ENCODE measurements around the gene IRX4.

Gene IRX4

DNA sequence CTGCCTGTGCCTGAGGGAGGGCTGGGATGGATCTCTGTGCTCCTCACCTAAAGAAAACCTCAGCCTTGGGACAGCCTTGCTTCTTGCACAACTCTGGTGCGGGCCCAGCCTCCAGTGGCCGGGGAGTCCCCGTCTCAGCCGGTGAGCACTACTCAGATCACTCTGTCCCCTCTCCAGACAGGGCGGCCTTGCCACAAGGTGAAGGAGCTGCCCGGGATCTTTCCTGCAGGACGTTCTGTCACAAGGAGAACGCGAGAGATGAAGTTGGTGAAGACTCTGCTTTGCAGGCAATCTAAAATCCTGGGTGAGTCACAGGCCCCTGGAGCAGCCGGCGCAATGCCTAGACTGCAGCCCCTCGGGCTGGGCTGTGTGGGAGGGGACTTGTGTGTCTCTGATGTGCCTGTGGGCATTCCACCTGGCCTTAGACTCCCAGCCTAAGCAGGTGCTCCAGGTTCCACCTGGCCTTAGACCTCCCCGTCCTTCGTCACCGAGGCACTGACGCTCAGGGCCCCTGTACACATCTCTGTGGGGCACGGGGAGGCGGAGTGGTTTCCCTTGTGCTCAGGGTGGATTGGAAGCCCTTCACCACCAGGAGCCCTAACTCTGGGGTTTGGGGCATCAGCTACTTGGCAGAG lies 15.2 kb upstream of the IRX4 start:
- no peak overlapping the region for H2AFZ ChIP-seq

DNA sequence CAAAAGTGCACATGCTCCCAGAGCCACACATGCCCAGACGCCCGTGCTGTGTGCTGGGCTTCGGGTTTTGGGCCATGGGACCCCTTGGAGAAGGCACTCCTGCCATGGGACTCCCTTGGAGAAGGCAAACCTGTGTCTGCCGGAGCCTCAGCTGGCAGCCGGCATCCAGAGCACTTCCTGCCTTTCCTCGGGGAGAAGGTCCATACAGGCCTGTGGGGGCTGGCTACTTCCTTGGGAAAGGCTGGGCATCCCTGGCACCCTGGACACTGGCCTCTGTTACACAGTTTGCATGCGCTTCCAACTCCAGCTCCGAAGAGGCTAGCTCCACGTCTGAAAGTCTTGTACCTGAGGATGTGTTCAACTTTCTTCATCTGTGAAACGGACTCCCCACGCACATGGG lies 14.7 kb upstream of the IRX4 start:
- Histone ChIP-seq H3K36me3 (ENCODE audit: control insufficient read depth, insufficient read depth, low read length) (no peaks in the 10 kb centered on the region), H2AFZ (no peak overlapping the region), H3K27me3 (ENCODE audit: control insufficient read depth, insufficient read depth, low read length) (no peaks in the 10 kb centered on the region), H3K79me2 (no peaks in the 10 kb centered on the region), H3K9ac (no peak overlapping the region), H3K4me3 (ENCODE audit: low read depth, low read length) (no peak overlapping the region), H3K4me1 (no peaks in the 10 kb centered on the region), H3K4me2 (ENCODE audit: low read length) (no peak overlapping the region), H3K9me3 (ENCODE audit: control insufficient read depth, low read length) (no peaks in the 10 kb centered on the region), H3K27ac (no peak overlapping the region)
- TF ChIP-seq, protein P1, sequence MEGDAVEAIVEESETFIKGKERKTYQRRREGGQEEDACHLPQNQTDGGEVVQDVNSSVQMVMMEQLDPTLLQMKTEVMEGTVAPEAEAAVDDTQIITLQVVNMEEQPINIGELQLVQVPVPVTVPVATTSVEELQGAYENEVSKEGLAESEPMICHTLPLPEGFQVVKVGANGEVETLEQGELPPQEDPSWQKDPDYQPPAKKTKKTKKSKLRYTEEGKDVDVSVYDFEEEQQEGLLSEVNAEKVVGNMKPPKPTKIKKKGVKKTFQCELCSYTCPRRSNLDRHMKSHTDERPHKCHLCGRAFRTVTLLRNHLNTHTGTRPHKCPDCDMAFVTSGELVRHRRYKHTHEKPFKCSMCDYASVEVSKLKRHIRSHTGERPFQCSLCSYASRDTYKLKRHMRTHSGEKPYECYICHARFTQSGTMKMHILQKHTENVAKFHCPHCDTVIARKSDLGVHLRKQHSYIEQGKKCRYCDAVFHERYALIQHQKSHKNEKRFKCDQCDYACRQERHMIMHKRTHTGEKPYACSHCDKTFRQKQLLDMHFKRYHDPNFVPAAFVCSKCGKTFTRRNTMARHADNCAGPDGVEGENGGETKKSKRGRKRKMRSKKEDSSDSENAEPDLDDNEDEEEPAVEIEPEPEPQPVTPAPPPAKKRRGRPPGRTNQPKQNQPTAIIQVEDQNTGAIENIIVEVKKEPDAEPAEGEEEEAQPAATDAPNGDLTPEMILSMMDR (IDR thresholded peaks at IDR 0.05): no peak

More for the DNA sequence above, 15.2 kb upstream of the IRX4 start:
- Histone ChIP-seq H3K79me2 (no peaks in the 10 kb centered on the region), H3K27me3 (ENCODE audit: control insufficient read depth, insufficient read depth, low read length) (no peaks in the 10 kb centered on the region), H3K9me3 (ENCODE audit: control insufficient read depth, low read length) (no peaks in the 10 kb centered on the region), H3K4me1 (no peaks in the 10 kb centered on the region), H3K4me2 (ENCODE audit: low read length) (no peak overlapping the region), H3K4me3 (ENCODE audit: low read depth, low read length) (no peak overlapping the region), H3K36me3 (ENCODE audit: control insufficient read depth, insufficient read depth, low read length) (no peaks in the 10 kb centered on the region), H3K27ac (no peak overlapping the region), H3K9ac (no peak overlapping the region)
- TF ChIP-seq, protein P1 (IDR thresholded peaks at IDR 0.05): no peak

DNA sequence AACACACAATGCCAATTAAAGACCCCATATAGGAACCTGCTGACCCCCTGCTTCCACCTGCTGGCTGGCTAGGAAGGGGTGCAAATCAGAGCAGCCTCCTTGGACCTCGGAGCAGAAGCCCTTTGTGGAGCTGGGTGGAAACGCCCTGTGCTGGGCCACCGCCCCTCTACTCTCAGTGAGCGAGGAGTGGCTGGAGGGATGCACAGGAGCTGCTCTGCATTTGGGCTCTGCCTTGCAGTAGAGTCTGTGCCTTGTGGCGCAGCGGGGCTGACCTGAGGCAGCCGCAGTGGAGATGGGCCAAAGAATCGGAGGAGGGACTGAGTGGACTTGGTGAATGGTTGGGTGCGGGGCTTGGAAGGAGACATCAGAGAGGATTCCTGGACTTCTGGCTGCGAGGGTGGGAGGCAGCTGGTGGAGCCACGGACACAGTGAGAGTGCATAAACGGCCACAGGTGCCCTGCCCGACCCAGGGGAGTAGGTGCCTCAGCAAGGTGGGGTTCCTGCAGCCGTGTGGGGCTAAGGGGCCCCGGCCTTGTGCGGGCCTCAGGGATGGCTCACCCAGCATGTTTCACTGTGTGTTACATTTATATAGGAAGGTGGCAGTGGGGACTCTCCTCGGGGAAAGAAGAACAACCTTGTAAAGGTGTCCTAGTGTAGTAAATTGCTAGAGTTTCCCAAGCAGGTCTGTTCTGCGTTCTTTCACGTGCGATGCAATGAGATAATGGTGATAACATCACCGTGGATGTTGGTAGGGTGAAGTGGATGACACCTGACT lies 14.1 kb upstream of the IRX4 start:
- H3K4me3 ChIP-seq (ENCODE audit: low read depth, low read length): no peak overlapping the region
- TF ChIP-seq, protein P1 (IDR thresholded peaks at IDR 0.05): no peak
- H3K27me3 ChIP-seq (ENCODE audit: control insufficient read depth, insufficient read depth, low read length): no peaks in the 10 kb centered on the region
- no peak overlapping the region for H3K9ac ChIP-seq
- H3K36me3 ChIP-seq (ENCODE audit: control insufficient read depth, insufficient read depth, low read length): no peaks in the 10 kb centered on the region
- no peaks in the 10 kb centered on the region for H3K79me2 ChIP-seq
- no peaks in the 10 kb centered on the region for H3K9me3 ChIP-seq (ENCODE audit: control insufficient read depth, low read length)
- H2AFZ ChIP-seq: no peak overlapping the region
- H3K4me1 ChIP-seq: no peaks in the 10 kb centered on the region
- no peak overlapping the region for H3K27ac ChIP-seq
- no peak overlapping the region for H3K4me2 ChIP-seq (ENCODE audit: low read length)

DNA sequence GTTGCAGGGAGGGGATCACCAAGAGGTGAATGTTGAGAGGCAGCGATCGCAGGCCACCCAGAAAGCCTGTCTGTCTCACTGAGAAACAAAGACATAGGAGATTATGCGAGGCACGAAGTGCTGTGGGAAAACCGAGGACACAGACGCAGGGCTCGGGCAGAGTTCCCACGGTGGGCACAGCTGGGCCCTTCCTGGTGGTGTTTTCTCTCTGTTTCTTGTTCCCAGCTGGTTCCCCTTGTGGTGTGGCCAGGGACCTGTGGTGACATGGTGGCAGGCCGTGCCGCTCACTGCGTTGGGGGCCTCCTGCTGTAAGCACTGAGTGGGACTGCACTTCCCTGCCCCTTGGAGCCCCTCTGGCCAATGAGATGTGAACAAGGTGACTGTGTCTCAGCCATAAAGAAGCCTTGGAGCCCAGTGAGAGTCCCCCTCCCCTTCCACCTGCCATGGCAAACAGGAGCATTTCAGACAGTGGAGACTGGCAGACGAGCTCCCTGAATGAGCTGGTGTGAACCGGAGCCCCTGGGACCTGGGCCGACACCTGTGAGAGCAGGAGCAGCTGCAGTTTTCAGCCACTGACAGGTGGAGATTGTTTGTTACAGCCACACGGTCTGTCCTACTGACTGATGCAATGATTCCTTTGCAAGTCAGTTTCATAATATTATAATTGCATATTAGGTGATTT lies 13.2 kb upstream of the IRX4 start:
- Histone ChIP-seq H3K4me3 (ENCODE audit: low read depth, low read length) (no peak overlapping the region), H3K4me1 (no peaks in the 10 kb centered on the region), H3K9me3 (ENCODE audit: control insufficient read depth, low read length) (no peaks in the 10 kb centered on the region), H3K27me3 (ENCODE audit: control insufficient read depth, insufficient read depth, low read length) (no peaks in the 10 kb centered on the region), H2AFZ (no peak overlapping the region), H3K36me3 (ENCODE audit: control insufficient read depth, insufficient read depth, low read length) (no peaks in the 10 kb centered on the region), H3K9ac (no peak overlapping the region), H3K27ac (no peak overlapping the region), H3K4me2 (ENCODE audit: low read length) (no peak overlapping the region), H3K79me2 (no peaks in the 10 kb centered on the region)
- TF ChIP-seq, protein P1 (IDR thresholded peaks at IDR 0.05): no peak
